Measurements from ENCODE around the gene COL3A1.

The COL3A1 gene

GRCh38 chr2:189013031-189013430 is 38.9 kb downstream of the COL3A1 start:
- Histone ChIP-seq H3K27me3 (ENCODE audit: insufficient read depth, low read length, poor library complexity) (no peaks in the 10 kb centered on the region), H3K79me2 (ENCODE audit: insufficient read depth, low read length) (no peaks in the 10 kb centered on the region), H3K27ac (ENCODE audit: low read length) (no peak overlapping the region), H3K36me3 (ENCODE audit: insufficient read depth, low read length) (no peaks in the 10 kb centered on the region), H3K9me3 (ENCODE audit: insufficient read depth, low read length, severe bottlenecking) (no peaks in the 10 kb centered on the region), H4K20me1 (ENCODE audit: insufficient read depth, low read length) (no peaks in the 10 kb centered on the region), H3K4me2 (ENCODE audit: insufficient read depth, low read length) (no peak overlapping the region), H3K9ac (ENCODE audit: low read depth, low read length) (no peak overlapping the region), H3K4me1 (ENCODE audit: insufficient read depth, low read length) (no peaks in the 10 kb centered on the region), H3K4me3 (ENCODE audit: low read depth in 1 of 2, low read length in 2 of 2) (no peak overlapping the region), H2AFZ (ENCODE audit: low read depth, low read length) (no peak overlapping the region)
- ATAC-seq (ENCODE audit: insufficient read depth, low read depth) (no peak), DNase-seq (no peak)
- TF ChIP-seq CTCF (IDR thresholded peaks at IDR 0.05; ENCODE audit: borderline replicate concordance, extremely low read depth, low read length, poor library complexity, severe bottlenecking) (no peak), EZH2 (IDR thresholded peaks at IDR 0.05; ENCODE audit: borderline replicate concordance, low read depth, low read length, severe bottlenecking) (no peak)

GRCh38 chr2:189013671-189014448 is 39.7 kb downstream of the COL3A1 start:
- Histone ChIP-seq H3K27ac (ENCODE audit: low read length) (no peak overlapping the region), H3K4me1 (ENCODE audit: insufficient read depth, low read length) (no peaks in the 10 kb centered on the region), H3K9me3 (ENCODE audit: insufficient read depth, low read length, severe bottlenecking) (no peaks in the 10 kb centered on the region), H3K27me3 (ENCODE audit: insufficient read depth, low read length, poor library complexity) (no peaks in the 10 kb centered on the region), H4K20me1 (ENCODE audit: insufficient read depth, low read length) (no peaks in the 10 kb centered on the region), H2AFZ (ENCODE audit: low read depth, low read length) (no peak overlapping the region), H3K79me2 (ENCODE audit: insufficient read depth, low read length) (no peaks in the 10 kb centered on the region), H3K4me2 (ENCODE audit: insufficient read depth, low read length) (no peak overlapping the region), H3K9ac (ENCODE audit: low read depth, low read length) (no peak overlapping the region), H3K36me3 (ENCODE audit: insufficient read depth, low read length) (no peaks in the 10 kb centered on the region), H3K4me3 (ENCODE audit: low read depth in 1 of 2, low read length in 2 of 2) (no peak overlapping the region)
- DNase-seq: no peak
- TF ChIP-seq CTCF (IDR thresholded peaks at IDR 0.05; ENCODE audit: borderline replicate concordance, extremely low read depth, low read length, poor library complexity, severe bottlenecking): no peak
- TF ChIP-seq EZH2 (IDR thresholded peaks at IDR 0.05; ENCODE audit: borderline replicate concordance, low read depth, low read length, severe bottlenecking): no peak
- ATAC-seq (ENCODE audit: insufficient read depth, low read depth): no peak

- H3K36me3 ChIP-seq (ENCODE audit: insufficient read depth, low read length): no peaks in the 10 kb centered on the region
- TF ChIP-seq EZH2 (IDR thresholded peaks at IDR 0.05; ENCODE audit: borderline replicate concordance, low read depth, low read length, severe bottlenecking) (no peak), CTCF (IDR thresholded peaks at IDR 0.05; ENCODE audit: borderline replicate concordance, extremely low read depth, low read length, poor library complexity, severe bottlenecking) (no peak)
- no peak for ATAC-seq (ENCODE audit: insufficient read depth, low read depth)
- no peaks in the 10 kb centered on the region for H3K79me2 ChIP-seq (ENCODE audit: insufficient read depth, low read length)
- H3K4me3 ChIP-seq (ENCODE audit: low read depth in 1 of 2, low read length in 2 of 2): no peak overlapping the region
- H3K27ac ChIP-seq (ENCODE audit: low read length): no peak overlapping the region
- H3K9me3 ChIP-seq (ENCODE audit: insufficient read depth, low read length, severe bottlenecking): no peaks in the 10 kb centered on the region
- no peak overlapping the region for H3K4me2 ChIP-seq (ENCODE audit: insufficient read depth, low read length)
- H3K9ac ChIP-seq (ENCODE audit: low read depth, low read length): no peak overlapping the region
- no peak overlapping the region for H2AFZ ChIP-seq (ENCODE audit: low read depth, low read length)
- no peak for DNase-seq
- H3K27me3 ChIP-seq (ENCODE audit: insufficient read depth, low read length, poor library complexity): no peaks in the 10 kb centered on the region
- no peaks in the 10 kb centered on the region for H3K4me1 ChIP-seq (ENCODE audit: insufficient read depth, low read length)
- no peaks in the 10 kb centered on the region for H4K20me1 ChIP-seq (ENCODE audit: insufficient read depth, low read length)
These were observed 40.4 kb downstream of the COL3A1 start for GRCh38 chr2:189014449-189015138.

Data from DND-41 (cell line).